Tibial artery (tissue), 4 donors: ENCODE results near the gene ATPAF2.

ENCODE experiments used
- DNase-seq, 2 donors: peaks; one replicate each; pipeline ENCODE4 v3.0.0-alpha.2; 2019
- H3K27ac ChIP-seq, 2 donors: fragments of 200-600 bp; sonication (generic) in 1 of 2; 1 replicate in 1 of 2; 2 replicates in 1 of 2; pipeline ENCODE4 v1.5.1; 2018 to 2019; ENCODE audit warnings: mild to moderate bottlenecking in 1 of 2
- H3K27me3 ChIP-seq, 2 donors: fragments of 200-600 bp; sonication (generic) in 1 of 2; one replicate each; pipeline versions ENCODE4 v1.5.1 to v1.6.0; 2016 to 2019
- H3K36me3 ChIP-seq, 3 donors: fragments of 200-600 bp; sonication (generic) in 2 of 3; one replicate each; pipeline ENCODE4 v1.5.1; 2016 to 2019; ENCODE audit warnings: mild to moderate bottlenecking in 2 of 3
- H3K4me1 ChIP-seq, 4 donors: fragments of 200-600 bp; sonication (generic) in 2 of 4; 1 replicate in 3 of 4; 2 replicates in 1 of 4; pipeline ENCODE4 v1.5.1; 2016 to 2019
- H3K4me3 ChIP-seq, 2 donors: fragments of 200-600 bp; sonication (generic) in 1 of 2; 1 replicate in 1 of 2; 2 replicates in 1 of 2; pipeline ENCODE4 v1.5.1; 2018 to 2019; ENCODE audit warnings: mild to moderate bottlenecking in 2 of 2
- H3K9me3 ChIP-seq, 3 donors: fragments of 200-600 bp; sonication (generic) in 1 of 3; one replicate each; pipeline ENCODE4 v1.5.1; 2016 to 2019
- intact Hi-C: fragments of 100-400 bp; cut with DNase I; formaldehyde crosslinking; loops from one replicate; pipeline ENCODE4 v1.15.0; 2023; ENCODE audit warnings: low total_unique reads
- TF ChIP-seq, protein P1 (sequence below), 2 experiments: fragments of 200-600 bp in 1 of 2; fragments of 450-650 bp in 1 of 2; IDR thresholded peaks; one replicate each; pipeline ENCODE4 v1.5.1; 2017 to 2019; ENCODE audit warnings: antibody characterized with exemption in 2 of 2, mild to moderate bottlenecking in 1 of 2, moderate library complexity in 1 of 2

Gene ATPAF2

DNA sequence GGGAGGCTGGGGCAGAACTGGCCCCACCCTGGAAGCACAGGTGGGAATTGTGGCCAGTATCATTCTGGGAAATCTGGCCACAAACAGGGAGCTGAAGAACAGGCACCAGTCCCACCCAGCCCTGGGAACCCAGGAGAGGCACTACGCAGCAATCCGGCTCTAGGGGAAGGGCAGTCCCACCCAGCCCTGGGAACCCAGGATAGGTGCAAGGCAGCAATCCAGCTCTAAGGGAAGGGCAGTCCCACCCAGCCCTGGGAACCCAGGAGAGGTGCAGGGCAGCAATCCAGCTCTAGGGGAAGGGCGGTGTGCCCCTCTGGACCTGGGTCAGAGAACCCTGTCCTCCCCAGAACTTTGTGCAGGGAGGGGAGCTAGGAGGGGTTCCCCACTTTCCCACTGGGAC, 59.2 kb downstream of the ATPAF2 start:
- DNase-seq: no peak
- Histone ChIP-seq H3K4me3 (no peak overlapping the region), H3K36me3 (peaks cover 0 to 37% (median 0%) of the 10 kb centered on the region in 3 donors), H3K4me1 (no peaks in the 10 kb centered on the region), H3K27me3 (no peaks in the 10 kb centered on the region), H3K9me3 (no peaks in the 10 kb centered on the region), H3K27ac (no peak overlapping the region)
- intact Hi-C loops: no loop called here
- TF ChIP-seq, protein P1, sequence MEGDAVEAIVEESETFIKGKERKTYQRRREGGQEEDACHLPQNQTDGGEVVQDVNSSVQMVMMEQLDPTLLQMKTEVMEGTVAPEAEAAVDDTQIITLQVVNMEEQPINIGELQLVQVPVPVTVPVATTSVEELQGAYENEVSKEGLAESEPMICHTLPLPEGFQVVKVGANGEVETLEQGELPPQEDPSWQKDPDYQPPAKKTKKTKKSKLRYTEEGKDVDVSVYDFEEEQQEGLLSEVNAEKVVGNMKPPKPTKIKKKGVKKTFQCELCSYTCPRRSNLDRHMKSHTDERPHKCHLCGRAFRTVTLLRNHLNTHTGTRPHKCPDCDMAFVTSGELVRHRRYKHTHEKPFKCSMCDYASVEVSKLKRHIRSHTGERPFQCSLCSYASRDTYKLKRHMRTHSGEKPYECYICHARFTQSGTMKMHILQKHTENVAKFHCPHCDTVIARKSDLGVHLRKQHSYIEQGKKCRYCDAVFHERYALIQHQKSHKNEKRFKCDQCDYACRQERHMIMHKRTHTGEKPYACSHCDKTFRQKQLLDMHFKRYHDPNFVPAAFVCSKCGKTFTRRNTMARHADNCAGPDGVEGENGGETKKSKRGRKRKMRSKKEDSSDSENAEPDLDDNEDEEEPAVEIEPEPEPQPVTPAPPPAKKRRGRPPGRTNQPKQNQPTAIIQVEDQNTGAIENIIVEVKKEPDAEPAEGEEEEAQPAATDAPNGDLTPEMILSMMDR (IDR thresholded peaks at IDR 0.05): no peak

DNA sequence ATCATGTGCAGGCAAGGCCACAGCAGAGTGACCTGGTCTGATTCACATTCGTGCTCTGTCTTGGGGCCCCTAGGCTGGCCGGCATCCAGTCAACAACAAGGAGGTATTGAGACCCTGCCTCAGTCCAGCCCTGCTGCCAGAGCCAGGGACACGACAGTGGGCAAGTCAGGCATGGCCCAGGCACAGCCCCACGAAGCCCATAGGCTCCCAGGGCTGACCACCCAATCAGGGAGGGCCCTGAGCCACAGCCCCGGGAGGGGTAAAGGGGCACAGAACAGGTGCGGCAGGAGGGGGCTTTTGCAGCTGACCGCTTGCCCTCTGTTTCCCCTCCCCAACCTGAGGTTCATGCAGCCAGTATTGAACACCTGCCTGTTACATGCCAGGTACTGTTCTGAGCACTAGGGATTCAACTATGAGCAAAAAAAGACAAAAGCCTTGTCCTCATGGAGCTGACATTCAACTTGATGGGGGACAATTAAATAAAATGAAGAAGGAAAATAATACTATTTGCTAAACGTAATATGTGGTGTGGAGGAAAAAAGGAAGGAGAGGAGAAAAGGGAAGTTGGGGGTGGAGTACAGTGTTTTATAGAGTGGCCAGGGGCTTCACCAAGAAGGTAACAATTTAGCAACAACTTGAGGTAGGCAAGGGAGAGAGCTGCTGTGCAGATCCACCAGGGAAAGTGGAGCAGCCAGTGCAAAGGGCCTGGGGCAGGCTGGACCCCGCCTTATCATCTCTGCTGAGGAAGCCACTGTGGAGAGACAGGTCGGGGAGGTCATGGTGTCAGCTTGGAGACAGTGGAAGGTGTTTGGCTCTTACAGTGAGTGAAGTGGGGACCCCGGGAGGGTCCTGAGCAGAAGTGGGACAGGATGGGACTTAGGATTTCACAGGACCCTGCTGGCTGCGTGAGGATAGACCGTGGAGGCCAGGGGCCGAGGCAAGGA, 60.2 kb downstream of the ATPAF2 start:
- Histone ChIP-seq H3K27me3 (no peaks in the 10 kb centered on the region), H3K27ac (no peak overlapping the region)
- intact Hi-C loops: no loop called here

DNA sequence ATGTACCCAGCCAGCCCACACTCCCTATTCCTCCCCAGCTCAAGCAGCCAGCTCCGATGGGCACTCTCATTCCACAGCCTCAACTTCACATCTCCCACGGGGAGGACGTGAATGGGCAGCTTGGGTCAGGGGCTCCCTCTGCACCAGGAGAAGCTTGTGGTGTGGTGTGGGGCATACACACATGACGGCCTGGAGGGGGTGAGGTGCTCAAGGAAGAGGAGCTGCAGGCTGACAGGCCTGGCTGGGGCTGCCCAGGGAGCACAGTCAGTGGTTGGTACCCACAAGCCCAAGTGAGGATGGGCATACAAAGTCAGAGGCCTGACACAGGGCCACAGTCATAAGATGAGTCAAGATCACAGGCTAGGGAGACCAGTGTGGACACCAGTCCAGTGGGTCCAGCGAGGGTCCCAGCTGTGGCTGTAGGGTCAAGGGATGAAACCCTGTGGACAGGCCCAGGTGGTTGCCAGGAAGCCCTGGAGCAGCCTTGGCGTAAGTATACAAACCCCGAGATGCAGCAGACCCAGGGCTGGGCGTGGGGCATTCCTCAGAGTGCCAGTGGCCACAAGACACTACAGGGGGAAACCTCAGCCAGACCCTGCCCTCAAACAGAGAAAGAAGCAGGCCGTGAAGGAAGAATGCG, 61.9 kb downstream of the ATPAF2 start:
- intact Hi-C loops: no loop called here
- no peak overlapping the region for H3K27ac ChIP-seq
- TF ChIP-seq, protein P1 (IDR thresholded peaks at IDR 0.05): no peak
- H3K4me1 ChIP-seq: peaks cover 0 to 8% (median 3%) of the 10 kb centered on the region in 4 donors
- H3K9me3 ChIP-seq: no peaks in the 10 kb centered on the region
- H3K36me3 ChIP-seq: peaks cover 0 to 28% (median 0%) of the 10 kb centered on the region in 3 donors
- no peaks in the 10 kb centered on the region for H3K27me3 ChIP-seq
- no peak for DNase-seq
- H3K4me3 ChIP-seq: no peak overlapping the region

More for the DNA sequence above, 60.2 kb downstream of the ATPAF2 start:
- H3K36me3 ChIP-seq: peaks cover 0 to 29% (median 0%) of the 10 kb centered on the region in 3 donors
- TF ChIP-seq, protein P1 (IDR thresholded peaks at IDR 0.05): no peak
- H3K4me1 ChIP-seq: no peaks in the 10 kb centered on the region
- no peaks in the 10 kb centered on the region for H3K9me3 ChIP-seq
- no peak for DNase-seq
- H3K4me3 ChIP-seq: no peak overlapping the region

DNA sequence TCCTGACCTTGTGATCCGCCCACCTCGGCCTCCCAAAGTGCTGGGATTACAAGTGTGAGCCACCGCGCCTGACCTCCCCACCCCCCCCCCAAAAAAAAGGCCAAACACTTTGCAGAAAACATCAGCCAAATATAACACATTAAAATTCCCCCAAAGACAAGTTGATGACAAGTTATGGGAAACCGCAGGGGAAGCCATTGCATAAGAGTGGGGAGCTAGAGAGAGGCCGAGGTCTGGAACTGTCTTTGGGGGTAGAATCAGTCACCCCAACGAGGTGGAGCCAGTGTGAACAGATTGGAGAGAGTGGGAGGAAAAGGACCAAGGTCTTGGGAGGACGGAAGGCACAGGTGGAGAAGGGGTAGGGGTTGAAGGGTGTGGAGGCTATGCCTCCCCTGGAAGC, 63.5 kb downstream of the ATPAF2 start:
- TF ChIP-seq, protein P1 (IDR thresholded peaks at IDR 0.05): no peak
- H3K36me3 ChIP-seq: peaks cover 0 to 28% (median 0%) of the 10 kb centered on the region in 3 donors
- DNase-seq: no peak
- peaks cover 0 to 23% (median 15%) of the 10 kb centered on the region in 4 donors for H3K4me1 ChIP-seq
- no peak overlapping the region for H3K4me3 ChIP-seq
- H3K27ac ChIP-seq: no peak overlapping the region
- intact Hi-C loops: loop anchor here (2.0 kb wide), 1 partner anchor 59 kb away; no protein-coding TSS in a partner anchor
- no peaks in the 10 kb centered on the region for H3K27me3 ChIP-seq
- H3K9me3 ChIP-seq: no peaks in the 10 kb centered on the region

DNA sequence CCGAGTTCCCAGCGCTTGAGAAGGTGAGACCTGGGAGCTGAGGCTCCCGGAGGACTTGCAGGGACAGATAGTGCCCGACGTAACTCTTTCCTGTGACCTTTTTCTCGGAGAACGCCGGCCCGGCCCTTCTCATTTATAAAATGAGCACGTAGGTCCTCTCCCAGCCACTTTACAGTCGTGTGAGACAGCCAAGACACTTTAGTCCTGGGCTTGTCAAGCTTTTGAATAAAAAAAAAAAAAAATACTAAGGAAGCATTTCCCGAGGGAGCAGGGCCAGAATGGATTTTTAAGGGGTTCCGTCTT, 66.1 kb downstream of the ATPAF2 start:
- DNase-seq: no peak
- TF ChIP-seq, protein P1 (IDR thresholded peaks at IDR 0.05): no peak
- Histone ChIP-seq H3K4me1 (peaks cover 0 to 35% (median 25%) of the 10 kb centered on the region in 4 donors), H3K27me3 (no peaks in the 10 kb centered on the region), H3K27ac (peak overlapping the region; percentile 49 to 71), H3K9me3 (no peaks in the 10 kb centered on the region), H3K36me3 (peaks cover 0 to 10% (median 0%) of the 10 kb centered on the region in 3 donors), H3K4me3 (peak overlapping the region; percentile 54 to 61)
- intact Hi-C loops: no loop called here
